Stimulated activated CD8-positive, alpha-beta memory T cell treated with anti-CD3 and anti-CD28 coated beads, Interleukin-15, amount 100 ng/mL, for 24 hours (primary cell): ENCODE results near the gene F11R.
"Not testable (repeated sequence)": the region's sequence is repeated elsewhere in the genome, so short reads cannot be mapped to it uniquely, and the experiment has no call there.

Experiments used
- DNase-seq: peaks from one replicate; pipeline ENCODE4 v3.0.0-alpha.2; 2020; ENCODE audit warnings: low read depth

F11R gene

DNA sequence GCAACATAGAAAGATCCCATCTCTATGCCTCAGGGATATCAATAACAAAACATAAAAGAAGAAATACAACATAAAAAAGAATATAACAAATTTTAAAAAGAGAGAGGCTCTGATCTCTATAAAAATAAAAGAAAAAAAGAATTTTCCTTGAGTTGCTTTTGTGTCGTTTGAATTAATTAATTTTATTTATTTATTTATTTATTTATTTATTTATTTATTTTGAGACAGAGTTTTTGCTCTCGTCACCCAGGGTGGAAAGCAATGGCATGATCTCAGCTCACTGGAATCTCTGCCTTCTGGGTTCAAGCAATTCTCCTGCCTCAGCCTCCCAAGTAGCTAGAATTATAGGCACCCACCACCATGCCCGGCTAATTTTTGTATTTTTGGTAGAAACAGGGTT lies 8.5 kb downstream of the F11R start:
- no peak for DNase-seq

DNA sequence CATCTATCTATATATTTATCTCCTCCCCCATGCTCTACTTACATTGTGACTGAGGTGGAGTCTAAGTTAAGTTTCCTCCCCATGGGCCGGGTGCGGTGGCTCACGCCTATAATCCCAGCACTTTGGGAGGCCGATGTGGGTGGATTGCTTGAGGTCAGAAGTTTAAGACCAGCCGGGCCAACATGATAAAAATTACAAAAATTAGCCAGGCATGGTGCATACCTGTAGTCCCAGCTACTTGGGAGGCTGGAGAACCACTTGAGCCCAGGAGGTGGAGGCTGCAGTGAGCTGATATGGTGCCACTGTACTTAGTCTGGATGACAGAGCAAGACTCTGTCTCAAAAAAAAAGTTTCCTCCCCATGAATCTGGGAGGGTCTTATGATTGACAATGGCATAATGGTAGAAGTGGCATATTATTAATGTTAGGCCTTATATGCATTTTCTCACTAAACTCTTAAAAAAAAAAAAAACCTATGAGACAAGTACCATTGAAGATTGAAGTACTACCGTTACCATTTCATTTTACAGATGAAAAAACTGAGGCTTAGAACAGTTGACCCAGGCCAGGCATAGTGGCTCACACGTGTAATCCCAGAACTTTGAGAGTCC lies 11.2 kb downstream of the F11R start:
- DNase-seq = no peak

DNA sequence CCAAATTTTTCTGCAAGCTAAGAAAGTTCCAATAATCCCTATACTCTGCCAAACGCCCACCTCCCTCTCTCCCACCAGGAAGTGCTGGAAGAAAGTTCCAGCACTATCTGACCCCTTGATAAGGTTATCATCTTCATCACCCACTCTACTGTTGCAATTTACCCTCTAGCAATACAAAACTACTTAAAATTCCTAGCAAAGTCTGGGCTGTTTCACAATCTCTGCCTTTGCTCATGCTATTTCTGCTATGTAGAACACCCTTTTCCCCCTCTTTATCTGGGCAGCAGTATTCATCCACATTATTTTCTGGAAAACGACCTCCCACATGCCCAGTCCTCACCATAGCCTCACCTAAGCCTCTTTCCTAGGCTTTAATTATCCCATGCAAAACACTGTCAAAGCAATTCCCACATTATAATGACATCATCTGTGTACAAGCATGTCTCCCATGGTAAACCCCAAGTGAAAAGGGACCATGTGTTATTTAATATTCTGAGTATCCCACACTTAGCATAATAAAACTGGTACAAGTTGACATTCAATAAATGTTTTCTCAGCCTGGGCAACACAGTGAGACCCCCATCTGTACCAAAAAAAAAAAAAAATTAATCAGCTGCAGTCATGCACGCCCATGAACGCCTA lies 12.0 kb downstream of the F11R start:
- DNase-seq = no peak

DNA sequence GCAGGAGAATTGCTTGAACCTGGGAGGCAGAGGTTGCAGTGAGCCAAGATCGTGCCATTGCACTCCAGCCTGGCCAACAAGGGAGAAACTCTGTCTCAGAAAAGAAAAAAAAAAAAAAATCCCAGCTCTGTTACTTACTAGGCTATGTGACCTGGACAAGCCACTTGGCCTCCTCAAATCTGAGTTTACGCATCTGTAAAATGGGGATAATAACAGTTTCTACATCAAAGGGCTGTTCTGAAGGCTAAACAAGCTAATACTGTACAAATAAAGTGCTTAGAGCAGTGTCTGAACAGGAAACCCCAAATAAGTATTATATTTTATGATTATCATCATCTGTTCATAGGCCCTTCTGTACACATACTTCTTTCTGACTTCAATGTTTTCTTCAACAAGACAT lies 13.6 kb downstream of the F11R start:
- DNase-seq = no peak

DNA sequence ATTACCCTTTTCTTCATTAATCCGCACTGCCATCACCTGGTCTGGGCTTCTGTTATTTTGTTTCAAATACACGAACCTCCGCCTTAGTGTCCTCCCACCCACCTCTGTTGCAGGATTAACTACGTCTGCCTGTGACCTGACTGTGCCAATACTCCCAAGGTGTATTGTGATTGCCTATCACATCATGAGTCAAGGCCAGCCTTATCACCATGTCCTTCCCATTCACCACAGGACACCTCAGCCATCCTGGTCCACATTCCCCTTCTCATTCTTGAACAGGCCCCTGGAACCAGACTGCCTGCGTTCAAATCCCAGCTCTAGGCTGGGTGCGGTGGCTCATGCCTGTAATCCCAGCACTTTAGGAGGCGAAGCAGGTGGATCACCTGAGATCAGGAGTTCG lies 14.4 kb downstream of the F11R start:
- DNase-seq = no peak

DNA sequence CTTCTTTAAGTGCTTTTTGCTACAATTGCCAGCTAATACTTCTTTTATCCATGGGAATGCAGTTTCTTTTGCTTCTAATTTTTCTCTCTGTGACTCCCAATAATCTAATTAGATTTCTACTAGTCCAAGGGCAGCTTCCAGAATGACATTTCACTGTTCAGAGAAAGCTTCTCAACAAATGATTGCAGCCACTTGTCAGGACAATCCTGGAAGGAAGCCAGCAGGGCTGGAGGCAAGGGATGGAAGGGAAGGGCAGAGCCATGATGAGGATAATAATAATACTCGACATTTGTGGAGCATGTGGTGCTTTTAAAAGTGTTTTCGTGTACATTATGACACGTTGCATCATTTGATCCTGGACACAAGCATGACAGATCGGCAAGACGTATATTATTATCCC lies 19.4 kb downstream of the F11R start:
- no peak for DNase-seq

DNA sequence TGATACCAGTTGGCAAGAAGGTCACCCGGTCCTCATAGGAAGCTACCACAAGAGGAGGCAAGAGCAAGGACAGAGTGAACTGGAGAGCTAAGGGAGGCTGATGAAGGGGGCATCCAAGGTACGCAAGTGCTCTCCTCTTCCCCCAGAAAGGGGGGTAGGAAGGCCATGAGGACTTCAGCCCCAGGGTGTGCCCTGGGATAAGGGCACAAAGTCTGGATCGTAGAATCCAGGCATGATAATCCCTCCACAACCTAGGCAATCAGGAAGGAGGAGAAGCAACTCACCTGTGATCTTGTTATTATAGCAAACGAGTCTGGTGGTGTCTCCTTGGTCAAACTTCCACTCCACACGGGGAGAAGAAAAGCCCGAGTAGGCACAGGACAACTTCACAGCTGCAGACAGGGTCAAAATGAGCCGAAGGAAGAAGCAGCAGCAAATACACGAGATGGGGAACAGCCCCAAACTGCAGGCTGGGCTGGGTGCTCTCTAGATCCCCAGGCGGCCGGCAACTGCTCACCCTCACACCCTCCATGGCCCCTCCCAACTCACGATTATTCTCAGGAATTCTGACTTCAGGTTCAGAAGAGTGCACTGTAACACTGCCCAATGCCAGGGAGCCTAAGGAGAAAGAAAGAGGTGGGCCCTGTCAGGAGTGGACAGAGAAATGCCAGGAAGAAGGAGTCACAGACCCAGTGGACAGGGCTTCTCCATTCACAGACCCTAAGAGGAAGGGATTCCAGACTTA lies 20.0 kb downstream of the F11R start:
- DNase-seq = no peak

DNA sequence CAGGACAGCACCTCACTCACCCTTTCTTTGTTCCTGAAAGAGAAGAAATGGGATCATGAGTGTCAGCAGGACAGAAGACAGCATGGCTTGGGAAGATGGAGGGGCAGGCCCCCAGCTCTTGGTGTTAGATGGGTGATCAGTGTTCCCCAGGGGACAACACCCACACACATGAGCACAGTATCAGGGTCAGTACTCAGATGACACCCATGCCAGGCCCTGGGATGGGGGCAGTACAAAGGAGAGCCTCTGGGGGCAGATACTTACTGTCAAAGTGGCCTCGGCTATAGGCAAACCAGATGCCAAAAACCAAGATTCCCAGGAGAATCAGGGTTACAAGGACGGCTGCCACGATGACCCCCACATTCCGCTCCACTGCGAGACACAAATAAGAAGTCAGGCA lies 21.6 kb downstream of the F11R start:
- no peak for DNase-seq

DNA sequence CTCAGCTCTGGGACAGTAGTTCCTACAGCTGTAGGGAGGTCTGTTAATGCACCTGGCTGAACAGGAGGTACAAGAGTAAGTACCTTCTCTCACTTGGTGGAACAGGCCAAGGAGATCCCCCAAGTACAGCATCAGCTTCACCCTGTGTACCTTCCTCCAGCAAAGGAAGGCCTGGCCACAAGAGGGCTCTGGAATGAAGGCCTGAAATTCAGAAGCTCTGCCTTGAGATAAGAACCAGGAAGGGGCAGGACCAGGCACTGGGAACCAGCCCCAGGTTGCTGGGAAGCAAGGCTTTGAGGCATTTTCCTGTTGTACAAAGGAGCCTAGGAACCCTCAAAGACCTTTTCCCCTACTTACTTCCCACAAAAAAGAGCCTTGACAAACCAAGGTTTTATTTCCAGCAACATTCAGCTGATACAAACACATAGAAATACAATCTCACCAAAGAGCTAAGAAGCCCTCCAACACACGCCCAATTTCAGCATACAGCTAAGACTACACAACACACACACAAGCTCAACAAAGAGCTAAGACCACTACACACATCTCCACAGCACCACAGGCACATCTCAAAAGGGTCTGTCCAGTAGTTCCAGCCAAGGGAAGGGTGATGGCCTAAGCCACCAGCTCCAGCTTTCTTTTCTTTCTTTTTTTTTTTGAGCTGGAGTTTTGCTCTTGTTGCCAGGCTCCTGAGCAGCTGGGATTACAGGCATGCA lies 23.5 kb downstream of the F11R start:
- DNase-seq = no peak

DNA sequence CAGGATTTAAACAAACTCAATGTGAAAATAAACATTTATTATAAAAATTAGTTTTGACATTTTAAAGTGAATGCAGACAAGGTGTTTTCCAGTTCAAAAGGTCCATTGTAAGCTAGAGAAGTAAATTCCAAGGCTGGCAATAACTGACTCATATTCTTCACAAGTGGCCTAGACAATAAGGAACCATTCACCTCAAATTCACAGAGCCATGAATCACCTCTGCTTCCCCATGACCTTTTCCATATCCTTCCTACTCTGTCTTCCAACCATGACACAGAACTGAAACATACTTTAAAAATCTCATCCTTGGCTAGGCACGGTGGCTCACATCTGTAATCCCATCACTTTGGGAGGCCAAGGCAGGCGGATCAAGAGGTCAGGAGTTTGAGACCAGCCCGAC lies 24.8 kb downstream of the F11R start:
- DNase-seq = no peak

DNA sequence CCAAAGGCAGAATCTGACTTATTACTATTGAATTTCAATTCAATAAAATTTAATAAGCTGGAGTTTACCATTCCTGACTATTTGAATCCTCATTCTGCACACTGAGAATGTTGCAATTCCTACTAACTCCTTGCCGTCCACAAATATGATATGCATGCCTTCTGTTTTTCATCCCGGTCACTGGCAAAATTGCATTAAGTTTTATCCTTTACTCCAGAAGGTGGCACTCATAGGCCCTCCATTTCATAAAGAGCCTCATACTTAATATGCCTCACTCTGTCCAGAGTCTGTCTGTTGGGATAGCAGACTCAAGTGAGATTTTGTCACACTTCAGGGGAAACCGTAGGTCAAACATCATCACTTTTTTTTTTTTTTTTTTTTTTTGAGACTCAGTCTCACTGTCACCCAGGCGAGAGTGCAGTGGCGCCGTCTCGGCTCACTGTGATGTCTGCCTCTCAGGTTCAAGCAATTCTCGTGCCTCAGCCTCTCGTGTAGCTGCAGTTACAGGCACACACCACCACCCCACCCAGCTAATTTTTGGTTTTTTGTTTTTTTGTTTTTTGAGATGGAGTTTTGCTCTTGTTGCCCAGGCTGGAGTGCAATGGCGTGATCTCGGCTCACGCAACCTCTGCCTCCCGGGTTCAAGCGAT lies 27.3 kb downstream of the F11R start:
- no peak for DNase-seq

DNA sequence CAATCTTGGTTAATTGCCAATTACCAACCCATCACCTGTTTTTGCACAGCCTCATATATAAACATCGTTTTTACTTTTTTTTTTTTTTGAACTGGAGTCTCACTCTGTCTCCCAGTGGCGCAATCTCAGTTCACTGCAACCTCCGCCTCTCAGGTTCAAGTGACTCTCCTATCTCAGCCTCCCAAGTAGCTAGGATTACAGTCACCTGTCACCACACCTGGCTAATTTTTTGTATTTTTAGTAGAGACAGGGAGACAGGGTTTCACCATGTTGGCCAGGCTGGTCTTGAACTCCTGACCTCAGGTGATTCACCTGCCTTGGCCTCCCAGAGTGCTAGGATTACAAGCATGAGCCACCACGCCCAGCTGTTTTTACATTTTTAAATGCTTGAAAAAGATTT lies 28.9 kb downstream of the F11R start:
- DNase-seq = not testable (repeated sequence)

DNA sequence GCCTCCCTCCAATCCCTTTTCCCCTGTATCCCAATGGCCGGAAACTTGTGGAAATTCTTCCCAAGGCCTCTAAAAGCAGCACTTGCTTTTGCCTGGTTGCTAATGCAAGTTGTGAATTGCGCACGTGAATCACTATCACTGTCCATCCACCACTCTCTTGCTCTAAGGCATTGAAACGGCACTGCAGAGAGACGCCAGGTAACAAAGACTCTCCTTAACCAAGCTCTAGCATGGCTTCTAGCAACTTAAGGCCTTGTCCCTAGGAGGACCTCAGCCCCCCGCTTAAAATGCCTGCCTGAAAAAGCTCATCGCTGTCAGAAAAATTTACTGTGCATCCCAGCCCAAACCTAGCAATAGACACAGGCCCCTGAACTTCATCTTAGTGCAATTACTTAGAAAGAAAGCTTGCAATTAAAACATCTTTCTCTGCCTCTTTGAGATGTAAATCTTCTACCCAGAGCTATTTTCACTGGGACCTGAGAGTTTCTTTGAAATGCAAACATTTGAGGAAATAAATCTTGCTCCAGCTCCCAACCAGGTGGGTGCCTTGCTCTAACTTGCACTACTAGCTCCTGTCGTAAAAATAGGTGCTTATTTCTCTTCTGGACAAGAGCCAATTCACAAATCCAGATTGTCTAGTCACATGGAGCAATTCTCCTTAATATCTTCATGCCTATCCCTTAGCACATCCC lies 33.4 kb downstream of the F11R start:
- DNase-seq = no peak

DNA sequence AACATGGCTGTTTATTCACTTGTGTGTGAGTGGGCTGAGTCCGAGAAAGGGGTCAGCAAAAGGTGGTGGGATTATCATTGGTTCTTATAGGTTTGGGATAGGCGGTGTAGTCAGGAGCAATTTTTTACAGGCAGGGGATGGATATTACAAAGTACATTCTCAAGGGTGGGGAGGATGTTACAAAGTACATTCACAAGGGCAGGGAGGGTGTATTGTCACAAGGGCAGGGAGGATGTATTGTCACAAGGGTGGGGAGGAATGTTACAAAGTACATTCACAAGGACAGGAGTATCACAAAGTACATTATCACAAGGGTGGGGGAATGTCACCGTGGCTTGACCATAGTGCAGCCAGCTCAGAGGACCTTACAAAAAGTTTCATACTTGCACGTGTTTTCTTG lies 35.2 kb downstream of the F11R start:
- no peak for DNase-seq

DNA sequence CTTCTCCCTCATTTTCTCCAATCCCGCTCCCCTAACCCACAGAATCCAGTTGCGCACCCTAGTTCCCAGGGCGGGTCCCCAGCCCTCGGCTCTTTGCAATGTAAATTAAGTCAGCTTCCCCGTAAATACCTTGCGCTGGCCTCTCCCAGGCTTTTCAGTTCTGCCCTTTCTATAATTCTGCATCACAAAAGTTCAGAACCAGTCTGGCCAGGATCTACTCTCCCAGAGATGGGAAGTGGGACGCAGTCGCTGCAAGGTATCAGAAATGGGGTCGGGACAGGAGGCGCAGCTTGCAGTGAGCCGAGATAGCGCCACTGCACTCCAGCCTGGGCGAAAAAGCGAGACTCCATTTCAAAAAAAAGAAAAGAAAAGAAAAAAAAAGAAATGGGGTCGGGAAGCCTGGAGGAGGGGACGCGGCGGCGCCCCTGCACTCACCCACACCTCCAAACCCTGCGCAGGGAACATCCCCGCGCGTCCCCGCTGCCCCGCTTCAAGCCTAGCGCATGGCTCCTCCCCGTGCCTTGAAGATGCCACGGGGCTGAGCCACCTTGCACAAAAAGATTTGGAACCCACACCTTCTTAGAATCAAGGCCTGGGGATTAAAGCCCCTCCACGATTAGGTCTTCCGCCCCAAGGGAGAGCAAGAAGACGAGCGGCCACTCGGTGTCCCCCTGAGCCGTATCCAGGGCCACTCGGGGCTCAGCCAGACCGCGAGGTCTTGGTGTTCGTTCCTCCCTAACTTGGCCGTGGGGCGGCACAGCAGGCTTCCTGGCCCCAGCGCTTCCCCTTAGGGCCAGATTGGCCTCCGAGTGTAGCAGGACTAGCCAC lies 39.2 kb downstream of the F11R start:
- DNase-seq = no peak

DNA sequence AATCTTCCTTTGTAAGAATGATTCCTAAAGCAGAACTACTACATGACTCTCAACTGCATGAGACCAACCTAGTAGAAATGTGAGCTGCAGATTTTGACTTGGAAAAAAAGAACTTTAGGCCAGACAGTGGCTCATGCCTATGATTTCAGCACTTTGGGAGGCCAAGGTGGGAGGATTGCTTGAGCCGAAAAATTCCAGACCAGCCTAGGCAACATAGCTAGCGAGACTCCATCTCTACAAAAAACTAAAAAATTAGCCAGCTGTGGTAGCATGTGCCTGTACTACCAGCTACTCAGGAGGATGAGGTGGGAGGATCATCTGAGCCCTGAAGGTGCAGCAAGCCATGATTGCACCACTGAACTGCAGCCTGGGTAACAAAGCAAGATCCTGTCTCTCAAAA lies 41.7 kb downstream of the F11R start:
- no peak for DNase-seq

DNA sequence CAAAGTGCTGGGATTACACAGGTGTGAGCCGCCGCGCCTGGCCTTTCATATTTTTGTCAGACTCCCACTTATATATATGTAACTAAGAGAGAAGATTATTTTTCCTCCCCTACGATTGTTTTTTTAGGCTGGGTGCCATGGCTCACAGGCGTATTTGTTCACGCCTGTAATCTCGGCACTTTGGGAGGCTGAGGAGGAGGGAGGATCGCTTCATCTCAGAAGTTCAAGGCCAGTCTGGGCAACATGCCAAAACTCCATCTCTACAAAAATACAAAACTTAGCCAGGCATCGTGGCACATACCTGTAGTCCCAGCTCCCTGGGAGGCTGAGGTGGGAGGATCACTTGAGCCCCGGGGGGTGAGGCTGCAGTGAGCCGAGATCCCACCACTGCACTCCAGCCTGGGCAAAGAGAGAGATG lies 42.4 kb downstream of the F11R start:
- DNase-seq = no peak

DNA sequence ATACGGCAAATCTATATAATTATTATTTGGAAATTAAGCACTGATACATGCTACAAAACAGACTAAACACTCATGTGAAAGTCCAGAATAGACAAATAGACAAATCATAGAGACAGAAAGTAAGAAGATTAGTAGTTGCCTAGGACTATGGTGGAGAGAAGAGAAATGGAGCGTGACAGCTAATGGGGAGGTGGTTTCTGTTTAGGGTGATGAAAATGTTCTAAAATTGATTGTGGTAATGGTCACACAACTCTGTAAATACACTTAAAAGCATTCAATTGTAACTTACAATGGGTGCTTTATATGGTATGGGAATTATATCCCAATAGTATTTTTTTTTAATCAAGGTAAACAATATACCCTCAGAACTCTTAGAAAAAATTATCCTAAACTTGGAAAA lies 45.9 kb downstream of the F11R start:
- no peak for DNase-seq

DNA sequence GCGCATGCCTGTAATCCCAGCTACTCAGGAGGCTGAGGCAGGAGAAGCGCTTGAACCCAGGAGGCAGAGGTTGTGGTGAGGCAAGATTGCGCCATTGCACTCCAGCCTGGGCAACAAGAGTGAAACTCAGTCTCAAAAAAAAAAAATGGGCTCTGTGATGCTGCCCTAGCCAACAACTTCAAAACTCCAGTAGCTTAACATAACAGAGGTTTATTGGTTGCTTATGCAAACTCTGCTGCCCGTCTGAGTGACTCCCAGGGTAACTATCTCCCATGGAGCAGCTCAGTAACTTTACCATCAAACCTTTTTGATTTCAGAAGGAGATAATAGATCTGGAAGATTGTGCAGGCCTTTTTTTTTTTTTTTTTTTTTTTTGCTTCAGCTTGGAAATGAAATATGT lies 47.5 kb downstream of the F11R start:
- DNase-seq = no peak

DNA sequence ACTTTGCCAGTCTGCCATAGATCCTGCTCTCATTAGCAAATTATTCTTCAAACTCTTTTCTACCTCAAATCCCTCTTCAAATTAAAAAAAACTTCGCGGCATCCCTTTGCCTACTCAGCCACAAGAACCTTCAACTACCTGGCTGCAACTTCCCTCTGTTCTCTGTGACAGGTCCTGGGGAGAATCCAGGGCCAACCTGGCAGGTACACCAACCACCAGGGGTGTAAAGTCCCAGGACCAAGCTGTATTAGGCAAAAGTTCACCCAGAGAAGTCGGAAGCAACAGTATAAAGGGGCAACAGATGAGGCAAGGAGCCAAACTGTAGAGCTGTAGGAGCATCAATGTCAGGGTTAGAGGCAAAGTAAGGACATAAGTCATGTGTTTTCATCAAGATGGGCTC lies 48.0 kb downstream of the F11R start:
- DNase-seq = no peak

DNA sequence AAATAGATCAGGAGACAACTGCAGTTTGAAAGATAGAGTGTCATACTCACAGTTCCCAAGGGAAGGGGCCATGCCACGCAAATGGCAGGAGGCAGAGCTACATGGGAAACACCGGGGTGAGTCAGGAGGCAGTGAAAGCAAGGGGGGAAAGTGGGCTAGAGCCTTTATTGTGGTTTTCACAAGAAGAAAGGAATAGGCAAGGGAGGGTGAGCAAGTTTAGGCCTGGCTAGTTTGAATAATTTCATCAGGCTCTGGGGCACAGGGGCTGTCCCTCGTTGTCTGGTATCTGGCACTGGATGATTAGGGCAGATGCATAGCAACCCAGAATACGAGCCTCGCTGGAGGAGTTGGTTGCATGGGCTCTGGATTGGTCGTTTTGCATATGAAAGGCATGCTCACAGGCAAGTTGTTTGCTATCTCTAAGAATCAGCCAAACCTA lies 49.3 kb downstream of the F11R start:
- no peak for DNase-seq
